Liver (tissue), 9 donors: ENCODE measurements around the gene LPGAT1. TPM values are rescaled to one million over a fixed set of nuclear protein-coding genes. Genes with fewer than 3 reads are reported as not detected.

Experiments
- DNase-seq: peaks from one replicate; pipeline ENCODE4 v3.0.0-alpha.2; 2017; ENCODE audit warnings: low spot score
- H3K27ac ChIP-seq, 2 donors: one replicate each; pipeline ENCODE4 v1.7.0; 2013; ENCODE audit warnings: inconsistent platforms in 2 of 2, low read length in 2 of 2, control low read depth in 1 of 2, low read depth in 1 of 2, mild to moderate bottlenecking in 1 of 2
- H3K27me3 ChIP-seq, 4 donors: one replicate each; pipeline versions ENCODE4 v1.6.1 to v1.7.0; 2013; ENCODE audit warnings: low read length in 3 of 4, inconsistent platforms in 1 of 4, mild to moderate bottlenecking in 1 of 4, moderate library complexity in 1 of 4; ENCODE audit not compliant: control insufficient read depth in 4 of 4, insufficient read depth in 4 of 4
- H3K36me3 ChIP-seq, 4 donors: one replicate each; pipeline versions ENCODE4 v1.6.1 to v1.7.0; 2013; ENCODE audit warnings: low read length in 3 of 4, mild to moderate bottlenecking in 3 of 4, low read depth in 1 of 4, moderate library complexity in 1 of 4; ENCODE audit not compliant: control insufficient read depth in 4 of 4, insufficient read depth in 3 of 4
- H3K4me1 ChIP-seq, 4 donors: one replicate each; pipeline versions ENCODE4 v1.6.1 to v1.7.0; 2013; ENCODE audit warnings: low read length in 3 of 4, mild to moderate bottlenecking in 3 of 4, moderate library complexity in 1 of 4; ENCODE audit not compliant: control insufficient read depth in 4 of 4, insufficient read depth in 4 of 4
- H3K4me3 ChIP-seq, 3 donors: one replicate each; pipeline versions ENCODE4 v1.6.1 to v1.7.0; 2013; ENCODE audit warnings: low read length in 3 of 3, control low read depth in 1 of 3, low read depth in 1 of 3, mild to moderate bottlenecking in 1 of 3
- H3K9ac ChIP-seq, 2 donors: one replicate each; pipeline ENCODE4 v1.7.0; 2013; ENCODE audit warnings: low read length in 2 of 2, mild to moderate bottlenecking in 2 of 2, moderate library complexity in 2 of 2, control low read depth in 1 of 2, low read depth in 1 of 2
- H3K9me3 ChIP-seq, 4 donors: one replicate each; pipeline versions ENCODE4 v1.6.1 to v1.7.0; 2013; ENCODE audit warnings: low read length in 3 of 4; ENCODE audit not compliant: control insufficient read depth in 4 of 4
- ATF3 ChIP-seq: IDR thresholded peaks from 2 replicates; pipeline ENCODE4 v1.6.1; 2016; ENCODE audit warnings: antibody characterized with exemption
- CTCF ChIP-seq: fragments of 150-350 bp; IDR thresholded peaks from 2 replicates; pipeline ENCODE4 v1.5.1; 2017; ENCODE audit warnings: improper control_type of control experiment, low read depth, low read length; ENCODE audit not compliant: missing input control
- EGR1 ChIP-seq, 2 donors: IDR thresholded peaks; 2 replicates each; pipeline ENCODE4 v1.6.1; 2016 to 2018; ENCODE audit warnings: antibody characterized with exemption in 2 of 2, low read depth in 2 of 2
- FOXA1 ChIP-seq: IDR thresholded peaks from 2 replicates; pipeline ENCODE4 v1.6.1; 2016; ENCODE audit warnings: antibody characterized with exemption
- FOXA2 ChIP-seq: IDR thresholded peaks from 2 replicates; pipeline ENCODE4 v1.6.1; 2016; ENCODE audit warnings: antibody characterized with exemption
- GABPA ChIP-seq, 2 donors: IDR thresholded peaks in 1 of 2; conservative IDR thresholded peaks in 1 of 2; 2 replicates each; pipeline ENCODE4 v1.6.1; 2016; ENCODE audit warnings: antibody characterized with exemption in 2 of 2, mild to moderate bottlenecking in 1 of 2, moderate library complexity in 1 of 2
- HNF4A ChIP-seq, 2 donors: conservative IDR thresholded peaks; 2 replicates each; pipeline ENCODE4 v1.6.1; 2016; ENCODE audit warnings: antibody characterized with exemption in 2 of 2, mild to moderate bottlenecking in 2 of 2
- HNF4G ChIP-seq: IDR thresholded peaks from 2 replicates; pipeline ENCODE4 v1.6.1; 2016; ENCODE audit warnings: antibody characterized with exemption
- JUND ChIP-seq, 2 donors: IDR thresholded peaks; 2 replicates each; pipeline ENCODE4 v1.6.1; 2016; ENCODE audit warnings: antibody characterized with exemption in 2 of 2
- MAX ChIP-seq: IDR thresholded peaks from 2 replicates; pipeline ENCODE4 v1.6.1; 2016; ENCODE audit warnings: antibody characterized with exemption
- NR2F2 ChIP-seq: IDR thresholded peaks from 2 replicates; pipeline ENCODE4 v1.6.1; 2016; ENCODE audit warnings: antibody characterized with exemption
- RAD21 ChIP-seq, 2 donors: IDR thresholded peaks; 2 replicates each; pipeline ENCODE4 v1.6.1; 2016; ENCODE audit warnings: antibody characterized with exemption in 2 of 2, mild to moderate bottlenecking in 2 of 2
- REST ChIP-seq: IDR thresholded peaks from 2 replicates; pipeline ENCODE4 v1.6.1; 2016; ENCODE audit warnings: antibody characterized with exemption, mild to moderate bottlenecking
- RXRA ChIP-seq, 2 donors: IDR thresholded peaks; 2 replicates each; pipeline ENCODE4 v1.6.1; 2017 to 2018; ENCODE audit warnings: antibody characterized with exemption in 2 of 2, mild to moderate bottlenecking in 1 of 2
- SP1 ChIP-seq: IDR thresholded peaks from 2 replicates; pipeline ENCODE4 v1.6.1; 2018; ENCODE audit warnings: antibody characterized with exemption, mild to moderate bottlenecking
- TAF1 ChIP-seq: conservative IDR thresholded peaks from 2 replicates; pipeline ENCODE4 v1.6.1; 2016; ENCODE audit warnings: antibody characterized with exemption, mild to moderate bottlenecking
- YY1 ChIP-seq: IDR thresholded peaks from 2 replicates; pipeline ENCODE4 v1.6.1; 2016; ENCODE audit warnings: antibody characterized with exemption, mild to moderate bottlenecking
- ZBTB33 ChIP-seq: IDR thresholded peaks from 2 replicates; pipeline ENCODE4 v1.6.1; 2016; ENCODE audit warnings: antibody characterized with exemption
- WGBS: extraction: QIAGEN DNeasy Blood & Tissue Kit; methylation state at CpG from one replicate; pipeline ENCODE4 v1.1.7; 2013; 5-methylcytosine and 5-hydroxymethylcytosine counted together
- polyA plus RNA-seq, 2 donors: library from polyadenylated mRNA; stranded (reverse) in 1 of 2; unstranded in 1 of 2; fragments of 200-250 nt in 1 of 2; fragments of >200 nt in 1 of 2; fragmentation: Nextera tagmentation in 1 of 2; extraction: Ambion mirVana in 1 of 2; gene quantifications; one replicate each; pipeline versions ENCODE4 v1.2.1 to v1.2.3, GENCODE V29; 2013 to 2015
- total RNA-seq, 2 donors: library from RNA; depleted of rRNA; stranded (reverse); fragments of >200 nt; gene quantifications; one replicate each; pipeline ENCODE4 v1.2.3, GENCODE V29; 2014
- donor health status: healthy.
- donor health status: healthy.
- donor health status: healthy.
- donor health status: healthy.
- donor health status: healthy.

The LPGAT1 gene
- total and polyA plus RNA-seq, 4 donors: 11.6 to 53.8 (median 32.2) TPM

- TF ChIP-seq NR2F2 (no peak), ATF3 (no peak), FOXA2 (no peak), RAD21 (IDR thresholded peaks at IDR 0.05) (no peak), TAF1 (no peak), HNF4G (no peak), EGR1 (IDR thresholded peaks at IDR 0.05; ENCODE audit: low read depth in 2 of 2) (no peak), YY1 (no peak), SP1 (no peak), GABPA (IDR thresholded peaks at IDR 0.05 in 1 of 2, conservative IDR thresholded peaks at IDR 0.05 in 1 of 2) (no peak), REST (no peak), FOXA1 (no peak), MAX (no peak), RXRA (IDR thresholded peaks at IDR 0.05) (no peak), HNF4A (conservative IDR thresholded peaks at IDR 0.05) (no peak), JUND (IDR thresholded peaks at IDR 0.05) (no peak), ZBTB33 (no peak), CTCF (no peak)
- no peak overlapping the region for H3K9ac ChIP-seq
These were observed 98.1 kb downstream of the LPGAT1 start for GRCh38 chr1:211732293-211732980.

More at GRCh38 chr1:211732293-211732980, 98.1 kb downstream of the LPGAT1 start:
- Histone ChIP-seq H3K4me3 (no peak overlapping the region), H3K36me3 (no peaks in the 10 kb centered on the region), H3K27ac (no peak overlapping the region), H3K9me3 (no peaks in the 10 kb centered on the region), H3K4me1 (no peaks in the 10 kb centered on the region), H3K27me3 (no peaks in the 10 kb centered on the region)
- no peak for DNase-seq
- WGBS: 91% methylated on average over 4 of the region's 4 CpGs
